HepG2 (cell line): Measurements from ENCODE around the gene BIRC5. TPM values are rescaled to one million over a fixed set of nuclear protein-coding genes. Genes with fewer than 3 reads are reported as not detected.

Experiments
- ARNT ChIP-seq: fragments of 450-650 bp; IDR thresholded peaks from 2 replicates; pipeline ENCODE4 v1.6.1; 2017
- CEBPG ChIP-seq: IDR thresholded peaks from 2 replicates; pipeline ENCODE4 v1.6.1; 2016
- CREB1 ChIP-seq, 2 experiments: fragments of 450-650 bp in 1 of 2; IDR thresholded peaks; 2 replicates each; pipeline ENCODE4 v1.6.1; 2016 to 2017; ENCODE audit warnings: control low read depth in 1 of 2, mild to moderate bottlenecking in 1 of 2, missing compliant biosample characterization in 1 of 2, missing genetic modification characterization in 1 of 2
- GLI4 ChIP-seq: sonication (generic); formaldehyde crosslinking; IDR thresholded peaks from 2 replicates; pipeline ENCODE4 v1.5.1; 2020; ENCODE audit warnings: missing genetic modification reagents, mild to moderate bottlenecking, moderate library complexity, borderline replicate concordance
- JARID2 ChIP-seq: sonication (generic); formaldehyde crosslinking; IDR thresholded peaks from 2 replicates; pipeline ENCODE4 v1.8.1; 2023; ENCODE audit warnings: missing genetic modification reagents, inconsistent platforms; ENCODE audit not compliant: insufficient replicate concordance
- JUND ChIP-seq: sonication (generic); formaldehyde crosslinking; IDR thresholded peaks from 2 replicates; pipeline ENCODE4 v1.8.0; 2022; ENCODE audit warnings: mild to moderate bottlenecking, missing genetic modification reagents
- KDM1A ChIP-seq: IDR thresholded peaks from 2 replicates; pipeline ENCODE4 v1.6.1; 2016; ENCODE audit warnings: missing compliant biosample characterization
- KDM4B ChIP-seq: sonication (generic); formaldehyde crosslinking; IDR thresholded peaks from 2 replicates; pipeline ENCODE4 v1.4.0; 2020; ENCODE audit warnings: missing genetic modification reagents
- MEF2D ChIP-seq: sonication (generic); formaldehyde crosslinking; IDR thresholded peaks from 2 replicates; pipeline ENCODE4 v1.5.1; 2020; ENCODE audit warnings: mild to moderate bottlenecking, missing genetic modification reagents
- NR2F1 ChIP-seq, 2 experiments: fragments of 450-650 bp in 1 of 2; formaldehyde crosslinking in 1 of 2; IDR thresholded peaks; 2 replicates each; pipeline versions ENCODE4 v1.5.0 to v1.6.1; 2016 to 2020; ENCODE audit warnings: mild to moderate bottlenecking in 1 of 2, missing compliant biosample characterization in 1 of 2, missing genetic modification reagents in 1 of 2, moderate library complexity in 1 of 2
- POLR2AphosphoS2 ChIP-seq: IDR thresholded peaks from 2 replicates; pipeline ENCODE4 v1.6.1; 2011; ENCODE audit warnings: low read depth, low read length, improper control_type of control experiment
- RNF2 ChIP-seq: fragments of 450-650 bp; conservative IDR thresholded peaks from 2 replicates; pipeline ENCODE4 v1.6.1; 2016; ENCODE audit warnings: low read depth
- SSRP1 ChIP-seq: IDR thresholded peaks from 2 replicates; pipeline ENCODE4 v1.6.1; 2016; ENCODE audit warnings: control low read depth
- TCF7 ChIP-seq: sonication (generic); IDR thresholded peaks from 2 replicates; pipeline ENCODE4 v1.6.1; 2016; ENCODE audit warnings: antibody characterized with exemption, low read depth
- ZEB1 ChIP-seq: IDR thresholded peaks from 2 replicates; pipeline ENCODE4 v1.6.1; 2012; ENCODE audit warnings: mild to moderate bottlenecking, low read depth, inconsistent platforms; ENCODE audit not compliant: insufficient replicate concordance
- ZNF20 ChIP-seq: sonication (generic); formaldehyde crosslinking; IDR thresholded peaks from 2 replicates; pipeline ENCODE4 v1.4.0; 2020; ENCODE audit warnings: mild to moderate bottlenecking, moderate library complexity, missing genetic modification reagents
- ZNF205 ChIP-seq: IDR thresholded peaks from 2 replicates; pipeline ENCODE4 v1.6.1; 2018; ENCODE audit warnings: missing biosample characterization, missing genetic modification reagents
- ZNF224 ChIP-seq: sonication (generic); formaldehyde crosslinking; IDR thresholded peaks from 2 replicates; pipeline ENCODE4 v1.5.0; 2020; ENCODE audit warnings: mild to moderate bottlenecking, missing genetic modification reagents
- ZNF234 ChIP-seq: sonication (generic); formaldehyde crosslinking; conservative IDR thresholded peaks from 2 replicates; pipeline ENCODE4 v1.5.1; 2020; ENCODE audit warnings: mild to moderate bottlenecking, missing genetic modification reagents
- ZNF720 ChIP-seq: sonication (generic); formaldehyde crosslinking; IDR thresholded peaks from 2 replicates; pipeline ENCODE4 v1.4.0; 2020; ENCODE audit warnings: missing genetic modification reagents
- ZNF737 ChIP-seq: sonication (generic); formaldehyde crosslinking; IDR thresholded peaks from 2 replicates; pipeline ENCODE4 v1.5.0; 2020; ENCODE audit warnings: missing genetic modification reagents, mild to moderate bottlenecking, borderline replicate concordance
- ZNF75D ChIP-seq: sonication (generic); formaldehyde crosslinking; IDR thresholded peaks from 2 replicates; pipeline ENCODE4 v1.8.1; 2023; ENCODE audit warnings: missing genetic modification reagents, mild to moderate bottlenecking, borderline replicate concordance
- ZNF841 ChIP-seq: sonication (generic); formaldehyde crosslinking; IDR thresholded peaks from 2 replicates; pipeline ENCODE4 v1.8.1; 2023; ENCODE audit warnings: missing genetic modification reagents, borderline replicate concordance
- ZNF879 ChIP-seq: sonication (generic); formaldehyde crosslinking; IDR thresholded peaks from 2 replicates; pipeline ENCODE4 v1.8.1; 2023; ENCODE audit warnings: missing genetic modification reagents
- ZSCAN30 ChIP-seq: sonication (generic); formaldehyde crosslinking; IDR thresholded peaks from 2 replicates; pipeline ENCODE4 v1.5.0; 2020; ENCODE audit warnings: mild to moderate bottlenecking, missing genetic modification reagents
- polyA plus RNA-seq, 8 experiments: library from polyadenylated mRNA; depleted of rRNA in 3 of 8; stranded (reverse) in 7 of 8; unstranded in 1 of 8; fragments of >200 nt; fragmentation: Illumina TruSeq in 4 of 8; extraction: Trizol in 4 of 8; gene quantifications; 2 replicates each; pipeline versions ENCODE4 v1.2.1 to v1.2.3, GENCODE V29; 2011 to 2016; ENCODE audit warnings: low read depth in 4 of 8, missing spikeins in 1 of 8, mixed read lengths in 1 of 8; ENCODE audit not compliant: insufficient read depth in 1 of 8
- total RNA-seq, 5 experiments: library from RNA; depleted of rRNA; stranded (reverse); fragments of >200 nt; fragmentation: Illumina TruSeq; extraction: Trizol; gene quantifications; 2 replicates each; pipeline ENCODE4 v1.2.3, GENCODE V29; 2016; ENCODE audit warnings: low read depth in 1 of 5
- TF ChIP-seq, protein P1 (sequence below): sonication (generic); formaldehyde crosslinking; IDR thresholded peaks from 2 replicates; pipeline ENCODE4 v1.4.0; 2020; ENCODE audit warnings: missing genetic modification reagents, borderline replicate concordance
- TF ChIP-seq, protein P2 (sequence below): sonication (generic); formaldehyde crosslinking; IDR thresholded peaks from 2 replicates; pipeline ENCODE4 v1.5.1; 2020; ENCODE audit warnings: missing genetic modification reagents, mild to moderate bottlenecking, borderline replicate concordance

The BIRC5 gene
- total and polyA plus RNA-seq, 2 of the 13 experiments (the other 11 are each of a cell fraction or from before 2014, with no cell fraction given) = 30.3 to 135 TPM

DNA sequence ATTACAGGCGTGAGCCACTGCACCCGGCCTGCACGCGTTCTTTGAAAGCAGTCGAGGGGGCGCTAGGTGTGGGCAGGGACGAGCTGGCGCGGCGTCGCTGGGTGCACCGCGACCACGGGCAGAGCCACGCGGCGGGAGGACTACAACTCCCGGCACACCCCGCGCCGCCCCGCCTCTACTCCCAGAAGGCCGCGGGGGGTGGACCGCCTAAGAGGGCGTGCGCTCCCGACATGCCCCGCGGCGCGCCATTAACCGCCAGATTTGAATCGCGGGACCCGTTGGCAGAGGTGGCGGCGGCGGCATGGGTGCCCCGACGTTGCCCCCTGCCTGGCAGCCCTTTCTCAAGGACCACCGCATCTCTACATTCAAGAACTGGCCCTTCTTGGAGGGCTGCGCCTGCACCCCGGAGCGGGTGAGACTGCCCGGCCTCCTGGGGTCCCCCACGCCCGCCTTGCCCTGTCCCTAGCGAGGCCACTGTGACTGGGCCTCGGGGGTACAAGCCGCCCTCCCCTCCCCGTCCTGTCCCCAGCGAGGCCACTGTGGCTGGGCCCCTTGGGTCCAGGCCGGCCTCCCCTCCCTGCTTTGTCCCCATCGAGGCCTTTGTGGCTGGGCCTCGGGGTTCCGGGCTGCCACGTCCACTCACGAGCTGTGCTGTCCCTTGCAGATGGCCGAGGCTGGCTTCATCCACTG is at the start of gene BIRC5 (continued):
- TF ChIP-seq POLR2AphosphoS2 (no peak), ZNF75D (no peak), ZNF737 (CRISPR knock-in tag) (no peak), ZNF20 (CRISPR knock-in tag) (no peak), NR2F1 (CRISPR knock-in tag; IDR thresholded peaks at IDR 0.05) (no peak; a peak in 1 of 4 replicates), CEBPG (CRISPR knock-in tag) (peak; percentile 35; the same call in 1 of the 2 replicates), ZNF205 (CRISPR knock-in tag) (peak; percentile 19; the same call in 1 of the 2 replicates), JUND (no peak), MEF2D (CRISPR knock-in tag) (peak; percentile 37; the same call in 1 of the 2 replicates), CREB1 (IDR thresholded peaks at IDR 0.05) (peak; percentile 61; the same call in 1 of the 2 replicates), CREB1 (CRISPR knock-in tag; IDR thresholded peaks at IDR 0.05) (peak; percentile 62; the same call in 1 of the 2 replicates), KDM4B (no peak; the same call in 1 of the 2 replicates), ZSCAN30 (CRISPR knock-in tag) (peak; percentile 70; the same call in 1 of the 2 replicates), ZNF879 (0 out of 2 replicates have a peak, but pooled peaks have one; percentile 86), ZNF720 (CRISPR knock-in tag) (no peak), TCF7 (no peak), ZNF841 (CRISPR knock-in tag) (peak; percentile 91), SSRP1 (CRISPR knock-in tag) (no peak), GLI4 (peak; percentile 40; the same call in 1 of the 2 replicates), ZNF234 (CRISPR knock-in tag) (no peak), RNF2 (peak; percentile 78), ARNT (no peak), ZNF224 (CRISPR knock-in tag) (peak; percentile 76; the same call in 1 of the 2 replicates), JARID2 (CRISPR knock-in tag) (no peak), ZEB1 (no peak), KDM1A (CRISPR knock-in tag) (no peak)
- TF ChIP-seq, protein P1, sequence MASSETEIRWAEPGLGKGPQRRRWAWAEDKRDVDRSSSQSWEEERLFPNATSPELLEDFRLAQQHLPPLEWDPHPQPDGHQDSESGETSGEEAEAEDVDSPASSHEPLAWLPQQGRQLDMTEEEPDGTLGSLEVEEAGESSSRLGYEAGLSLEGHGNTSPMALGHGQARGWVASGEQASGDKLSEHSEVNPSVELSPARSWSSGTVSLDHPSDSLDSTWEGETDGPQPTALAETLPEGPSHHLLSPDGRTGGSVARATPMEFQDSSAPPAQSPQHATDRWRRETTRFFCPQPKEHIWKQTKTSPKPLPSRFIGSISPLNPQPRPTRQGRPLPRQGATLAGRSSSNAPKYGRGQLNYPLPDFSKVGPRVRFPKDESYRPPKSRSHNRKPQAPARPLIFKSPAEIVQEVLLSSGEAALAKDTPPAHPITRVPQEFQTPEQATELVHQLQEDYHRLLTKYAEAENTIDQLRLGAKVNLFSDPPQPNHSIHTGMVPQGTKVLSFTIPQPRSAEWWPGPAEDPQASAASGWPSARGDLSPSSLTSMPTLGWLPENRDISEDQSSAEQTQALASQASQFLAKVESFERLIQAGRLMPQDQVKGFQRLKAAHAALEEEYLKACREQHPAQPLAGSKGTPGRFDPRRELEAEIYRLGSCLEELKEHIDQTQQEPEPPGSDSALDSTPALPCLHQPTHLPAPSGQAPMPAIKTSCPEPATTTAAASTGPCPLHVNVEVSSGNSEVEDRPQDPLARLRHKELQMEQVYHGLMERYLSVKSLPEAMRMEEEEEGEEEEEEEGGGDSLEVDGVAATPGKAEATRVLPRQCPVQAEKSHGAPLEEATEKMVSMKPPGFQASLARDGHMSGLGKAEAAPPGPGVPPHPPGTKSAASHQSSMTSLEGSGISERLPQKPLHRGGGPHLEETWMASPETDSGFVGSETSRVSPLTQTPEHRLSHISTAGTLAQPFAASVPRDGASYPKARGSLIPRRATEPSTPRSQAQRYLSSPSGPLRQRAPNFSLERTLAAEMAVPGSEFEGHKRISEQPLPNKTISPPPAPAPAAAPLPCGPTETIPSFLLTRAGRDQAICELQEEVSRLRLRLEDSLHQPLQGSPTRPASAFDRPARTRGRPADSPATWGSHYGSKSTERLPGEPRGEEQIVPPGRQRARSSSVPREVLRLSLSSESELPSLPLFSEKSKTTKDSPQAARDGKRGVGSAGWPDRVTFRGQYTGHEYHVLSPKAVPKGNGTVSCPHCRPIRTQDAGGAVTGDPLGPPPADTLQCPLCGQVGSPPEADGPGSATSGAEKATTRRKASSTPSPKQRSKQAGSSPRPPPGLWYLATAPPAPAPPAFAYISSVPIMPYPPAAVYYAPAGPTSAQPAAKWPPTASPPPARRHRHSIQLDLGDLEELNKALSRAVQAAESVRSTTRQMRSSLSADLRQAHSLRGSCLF (CRISPR knock-in tag) = no peak
- TF ChIP-seq, protein P2, sequence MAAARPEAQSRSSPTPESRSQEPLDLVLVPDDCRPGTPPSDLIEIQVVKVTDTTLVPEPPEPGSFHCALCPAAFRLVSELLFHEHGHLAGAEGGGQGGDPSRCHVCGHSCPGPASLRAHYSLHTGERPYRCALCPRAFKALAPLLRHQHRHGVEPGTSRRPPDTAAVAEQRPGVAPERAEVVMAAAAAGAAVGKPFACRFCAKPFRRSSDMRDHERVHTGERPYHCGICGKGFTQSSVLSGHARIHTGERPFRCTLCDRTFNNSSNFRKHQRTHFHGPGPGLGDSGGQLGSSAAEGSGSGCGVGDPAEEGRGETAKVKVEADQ (CRISPR knock-in tag) = peak; percentile 75; the same call in 1 of the 2 replicates
